Neural progenitor cell (in vitro differentiated cells): ENCODE measurements around the gene EXOC3L2. TPM values are rescaled to one million over a fixed set of nuclear protein-coding genes. Genes with fewer than 3 reads are reported as not detected.
"Not testable (repeated sequence)": the region's sequence is repeated elsewhere in the genome, so short reads cannot be mapped to it uniquely, and the experiment has no call there.

Experiments used
- DNase-seq: peaks from one replicate; pipeline ENCODE4 v3.0.0-alpha.2; 2016; ENCODE audit warnings: low spot score
- H2AFZ ChIP-seq: fragments of 200-600 bp; sonication (generic); replicated peaks from 2 replicates; pipeline ENCODE4 v1.6.1; 2016; ENCODE audit warnings: antibody characterized with exemption
- H3F3A ChIP-seq: fragments of 200-600 bp; sonication (generic); 2 replicates; pipeline ENCODE4 v1.6.1; 2016; ENCODE audit warnings: antibody characterized with exemption, low read depth
- H3K27ac ChIP-seq: fragments of 200-600 bp; sonication (generic); 2 replicates; pipeline ENCODE4 v1.5.1; 2016; ENCODE audit warnings: mild to moderate bottlenecking
- H3K27me3 ChIP-seq: fragments of 200-600 bp; sonication (generic); 2 replicates; pipeline ENCODE4 v1.6.1; 2016; ENCODE audit warnings: mild to moderate bottlenecking, moderate library complexity
- H3K36me3 ChIP-seq: fragments of 200-600 bp; sonication (generic); 2 replicates; pipeline ENCODE4 v1.5.1; 2016
- H3K4me1 ChIP-seq: fragments of 200-600 bp; sonication (generic); 2 replicates; pipeline ENCODE4 v1.6.1; 2016; ENCODE audit warnings: mixed run types
- H3K4me2 ChIP-seq: fragments of 200-600 bp; sonication (generic); 2 replicates; pipeline ENCODE4 v1.6.1; 2016
- H3K4me3 ChIP-seq: fragments of 200-600 bp; sonication (generic); 2 replicates; pipeline ENCODE4 v1.5.1; 2016
- H3K79me2 ChIP-seq: fragments of 200-600 bp; sonication (generic); 2 replicates; pipeline ENCODE4 v1.6.1; 2016; ENCODE audit warnings: low read depth
- H3K9ac ChIP-seq: fragments of 200-600 bp; sonication (generic); 2 replicates; pipeline ENCODE4 v1.6.1; 2016
- H3K9me3 ChIP-seq: fragments of 200-600 bp; sonication (generic); 2 replicates; pipeline ENCODE4 v1.5.1; 2016; ENCODE audit warnings: low read depth
- H4K20me1 ChIP-seq: fragments of 200-600 bp; sonication (generic); 2 replicates; pipeline ENCODE4 v1.6.1; 2016; ENCODE audit warnings: low read depth
- H3K27ac Mint-ChIP-seq: 3 replicates; pipeline ENCODE4 v1.8.0; 2021; ENCODE audit warnings: mixed read lengths
- H3K27me3 Mint-ChIP-seq: 2 replicates; pipeline ENCODE4 v1.8.0; 2022; ENCODE audit warnings: low read depth, mild to moderate bottlenecking, inconsistent platforms, moderate library complexity, mixed read lengths; ENCODE audit not compliant: insufficient read depth
- H3K36me3 Mint-ChIP-seq: 3 replicates; pipeline ENCODE4 v1.8.0; 2021; ENCODE audit warnings: mixed read lengths
- H3K4me1 Mint-ChIP-seq: 3 replicates; pipeline ENCODE4 v1.8.0; 2021; ENCODE audit warnings: mixed read lengths
- H3K4me3 Mint-ChIP-seq: 3 replicates; pipeline ENCODE4 v1.8.0; 2021; ENCODE audit warnings: mild to moderate bottlenecking, moderate library complexity, mixed read lengths
- H3K9me3 Mint-ChIP-seq: 3 replicates; pipeline ENCODE4 v1.8.0; 2020; ENCODE audit warnings: mixed read lengths
- EZH2 ChIP-seq: fragments of 200-600 bp; sonication (generic); IDR thresholded peaks from 2 replicates; pipeline ENCODE4 v1.6.1; 2017; ENCODE audit warnings: antibody characterized with exemption, mild to moderate bottlenecking, moderate library complexity
- EZH2phosphoT487 ChIP-seq: fragments of 200-600 bp; sonication (generic); IDR thresholded peaks from 2 replicates; pipeline ENCODE4 v1.6.1; 2017; ENCODE audit warnings: antibody characterized with exemption
- total RNA-seq: library from RNA; depleted of rRNA; stranded (reverse); fragments of >200 nt; gene quantifications from 2 replicates; pipeline ENCODE4 v1.2.3, GENCODE V29; 2015; ENCODE audit warnings: low replicate concordance
- TF ChIP-seq, protein P1 (sequence below): fragments of 200-600 bp; sonication (generic); IDR thresholded peaks from 2 replicates; pipeline ENCODE4 v1.5.1; 2017; ENCODE audit warnings: antibody characterized with exemption, mild to moderate bottlenecking

Gene EXOC3L2
- total RNA-seq, 1 donor from 2014 or later = not detected

- Histone ChIP-seq H3F3A (no peaks in the 10 kb centered on the region), H3K9ac (no peak overlapping the region), H3K27me3 (no peaks in the 10 kb centered on the region), H3K4me1 (no peaks in the 10 kb centered on the region), H3K27ac (no peak overlapping the region), H3K4me3 (no peak overlapping the region), H3K9me3 (no peaks in the 10 kb centered on the region), H2AFZ (no peak overlapping the region), H3K4me2 (no peak overlapping the region), H3K36me3 (no peaks in the 10 kb centered on the region), H3K79me2 (no peaks in the 10 kb centered on the region), H4K20me1 (no peaks in the 10 kb centered on the region)
- no peaks in the 10 kb centered on the region for H3K4me1 Mint-ChIP-seq
- H3K27me3 Mint-ChIP-seq = peaks cover 7% of the 10 kb centered on the region
- H3K9me3 Mint-ChIP-seq = no peaks in the 10 kb centered on the region
- H3K36me3 Mint-ChIP-seq = peaks cover 18% of the 10 kb centered on the region
- H3K27ac Mint-ChIP-seq = no peak overlapping the region
- no peak for TF ChIP-seq EZH2phosphoT487
- TF ChIP-seq, protein P1, sequence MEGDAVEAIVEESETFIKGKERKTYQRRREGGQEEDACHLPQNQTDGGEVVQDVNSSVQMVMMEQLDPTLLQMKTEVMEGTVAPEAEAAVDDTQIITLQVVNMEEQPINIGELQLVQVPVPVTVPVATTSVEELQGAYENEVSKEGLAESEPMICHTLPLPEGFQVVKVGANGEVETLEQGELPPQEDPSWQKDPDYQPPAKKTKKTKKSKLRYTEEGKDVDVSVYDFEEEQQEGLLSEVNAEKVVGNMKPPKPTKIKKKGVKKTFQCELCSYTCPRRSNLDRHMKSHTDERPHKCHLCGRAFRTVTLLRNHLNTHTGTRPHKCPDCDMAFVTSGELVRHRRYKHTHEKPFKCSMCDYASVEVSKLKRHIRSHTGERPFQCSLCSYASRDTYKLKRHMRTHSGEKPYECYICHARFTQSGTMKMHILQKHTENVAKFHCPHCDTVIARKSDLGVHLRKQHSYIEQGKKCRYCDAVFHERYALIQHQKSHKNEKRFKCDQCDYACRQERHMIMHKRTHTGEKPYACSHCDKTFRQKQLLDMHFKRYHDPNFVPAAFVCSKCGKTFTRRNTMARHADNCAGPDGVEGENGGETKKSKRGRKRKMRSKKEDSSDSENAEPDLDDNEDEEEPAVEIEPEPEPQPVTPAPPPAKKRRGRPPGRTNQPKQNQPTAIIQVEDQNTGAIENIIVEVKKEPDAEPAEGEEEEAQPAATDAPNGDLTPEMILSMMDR = no peak
- TF ChIP-seq EZH2 = no peak
- no peak overlapping the region for H3K4me3 Mint-ChIP-seq
- no peak for DNase-seq
Measured at GRCh38 chr19:45271735-45272108, 26.5 kb upstream of the EXOC3L2 start.

- DNase-seq = no peak
Measured at GRCh38 chr19:45271098-45271734, 26.0 kb upstream of the EXOC3L2 start.

GRCh38 chr19:45269939-45270338, 24.7 kb upstream of the EXOC3L2 start:
- not testable (repeated sequence) for H3K4me3 Mint-ChIP-seq, H3K4me2 ChIP-seq, H3K9ac ChIP-seq, H4K20me1 ChIP-seq, H3K4me1 ChIP-seq, H3K9me3 ChIP-seq, H3K27ac ChIP-seq, H3F3A ChIP-seq, H2AFZ ChIP-seq, DNase-seq, H3K27me3 ChIP-seq, H3K4me3 ChIP-seq, H3K4me1 Mint-ChIP-seq, H3K79me2 ChIP-seq, H3K27ac Mint-ChIP-seq, H3K36me3 ChIP-seq, H3K9me3 Mint-ChIP-seq, H3K27me3 Mint-ChIP-seq
- peaks cover 23% of the 10 kb centered on the region for H3K36me3 Mint-ChIP-seq

More at GRCh38 chr19:45271098-45271734, 26.0 kb upstream of the EXOC3L2 start:
- Histone ChIP-seq H2AFZ (no peak overlapping the region), H4K20me1 (no peaks in the 10 kb centered on the region), H3F3A (no peaks in the 10 kb centered on the region), H3K4me1 (no peaks in the 10 kb centered on the region), H3K9ac (no peak overlapping the region), H3K4me2 (no peak overlapping the region), H3K36me3 (no peaks in the 10 kb centered on the region), H3K4me3 (no peak overlapping the region), H3K9me3 (no peaks in the 10 kb centered on the region), H3K27me3 (no peaks in the 10 kb centered on the region), H3K27ac (no peak overlapping the region), H3K79me2 (no peaks in the 10 kb centered on the region)
- H3K9me3 Mint-ChIP-seq = no peaks in the 10 kb centered on the region
- no peak for TF ChIP-seq EZH2phosphoT487
- no peak for TF ChIP-seq EZH2
- TF ChIP-seq, protein P1 = no peak
- no peaks in the 10 kb centered on the region for H3K4me1 Mint-ChIP-seq
- peaks cover 6% of the 10 kb centered on the region for H3K27me3 Mint-ChIP-seq
- H3K36me3 Mint-ChIP-seq = peaks cover 18% of the 10 kb centered on the region
- no peak overlapping the region for H3K27ac Mint-ChIP-seq
- no peak overlapping the region for H3K4me3 Mint-ChIP-seq

- H3K27ac Mint-ChIP-seq = no peak overlapping the region
- peaks cover 13% of the 10 kb centered on the region for H3K36me3 Mint-ChIP-seq
- no peaks in the 10 kb centered on the region for H3K79me2 ChIP-seq
- H3K9me3 Mint-ChIP-seq = no peaks in the 10 kb centered on the region
- TF ChIP-seq EZH2 = no peak
- TF ChIP-seq, protein P1 = no peak
- TF ChIP-seq EZH2phosphoT487 = no peak
- H3K4me1 Mint-ChIP-seq = peaks cover 3% of the 10 kb centered on the region
- DNase-seq = no peak
- no peaks in the 10 kb centered on the region for H3K27me3 ChIP-seq
- no peak overlapping the region for H3K4me3 ChIP-seq
- H3K36me3 ChIP-seq = no peaks in the 10 kb centered on the region
- no peak overlapping the region for H3K4me2 ChIP-seq
- H3K4me3 Mint-ChIP-seq = no peak overlapping the region
- no peaks in the 10 kb centered on the region for H3F3A ChIP-seq
- H4K20me1 ChIP-seq = peaks cover 10% of the 10 kb centered on the region
- no peaks in the 10 kb centered on the region for H3K9me3 ChIP-seq
- H3K27ac ChIP-seq = no peak overlapping the region
- H3K4me1 ChIP-seq = no peaks in the 10 kb centered on the region
- H2AFZ ChIP-seq = no peak overlapping the region
- H3K9ac ChIP-seq = no peak overlapping the region
- peaks cover 2% of the 10 kb centered on the region for H3K27me3 Mint-ChIP-seq
Measured at GRCh38 chr19:45267296-45267695, 22.1 kb upstream of the EXOC3L2 start.
